Neural cell (in vitro differentiated cells): ENCODE results near the gene PLEKHM3.

Experiments used
- EZH2 ChIP-seq: fragments of 200-600, 300-800 bp; shearing (Covaris generic), sonication (generic); IDR thresholded peaks from 2 replicates; pipeline ENCODE4 v1.6.1; 2014; ENCODE audit warnings: antibody characterized with exemption, low read length, borderline replicate concordance, mild to moderate bottlenecking; ENCODE audit not compliant: insufficient read depth, poor library complexity, severe bottlenecking
- POLR2AphosphoS5 ChIP-seq: IDR thresholded peaks from 2 replicates; pipeline ENCODE4 v1.6.1; 2012
- REST ChIP-seq: IDR thresholded peaks from 2 replicates; pipeline ENCODE4 v1.6.1; 2012; ENCODE audit warnings: borderline replicate concordance
- TF ChIP-seq, protein P1 (sequence below): fragments of 450-650 bp; IDR thresholded peaks from 2 replicates; pipeline ENCODE4 v1.5.1; 2014; ENCODE audit warnings: antibody characterized with exemption, mild to moderate bottlenecking, moderate library complexity; ENCODE audit not compliant: poor library complexity, severe bottlenecking

DNA sequence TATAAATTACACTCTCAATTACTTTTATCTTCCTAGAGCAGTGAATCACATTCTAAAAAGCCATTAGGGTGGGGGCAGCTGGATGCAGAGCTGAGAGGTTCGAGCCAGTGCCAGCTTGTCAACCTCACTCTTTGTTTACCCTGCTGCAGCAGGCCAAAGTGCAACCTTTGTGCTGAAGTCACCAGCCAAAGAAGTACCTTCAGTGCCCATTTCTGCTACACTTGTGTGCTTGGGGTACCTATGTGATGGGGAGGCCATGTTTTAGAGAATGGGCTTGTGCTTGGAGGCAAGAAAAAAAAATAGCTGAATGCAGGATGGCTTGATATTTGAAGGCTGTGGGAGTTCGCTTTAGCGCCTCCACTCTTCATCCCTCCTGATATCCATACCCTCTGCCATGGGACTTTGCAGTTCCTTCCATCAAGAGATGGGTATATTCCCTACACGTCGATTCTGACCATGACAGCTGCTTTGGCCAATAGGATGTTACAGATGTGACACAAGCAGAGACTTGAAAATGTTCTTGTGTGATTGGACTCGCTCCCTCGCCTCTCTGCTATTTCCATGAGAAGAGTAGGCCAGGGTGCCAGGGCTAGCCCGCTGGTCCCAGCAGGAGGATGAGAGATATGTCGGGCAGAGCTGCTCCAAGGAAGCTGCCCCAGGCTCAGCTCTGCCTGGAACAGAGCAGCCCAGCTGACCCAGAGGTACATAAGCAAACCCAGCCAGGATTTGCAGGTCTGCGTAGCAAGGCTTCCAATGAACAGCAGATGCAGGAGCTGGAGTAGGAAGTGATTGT, 242.9 kb downstream of the PLEKHM3 start:
- TF ChIP-seq POLR2AphosphoS5 (no peak), REST (no peak), EZH2 (no peak)
- TF ChIP-seq, protein P1, sequence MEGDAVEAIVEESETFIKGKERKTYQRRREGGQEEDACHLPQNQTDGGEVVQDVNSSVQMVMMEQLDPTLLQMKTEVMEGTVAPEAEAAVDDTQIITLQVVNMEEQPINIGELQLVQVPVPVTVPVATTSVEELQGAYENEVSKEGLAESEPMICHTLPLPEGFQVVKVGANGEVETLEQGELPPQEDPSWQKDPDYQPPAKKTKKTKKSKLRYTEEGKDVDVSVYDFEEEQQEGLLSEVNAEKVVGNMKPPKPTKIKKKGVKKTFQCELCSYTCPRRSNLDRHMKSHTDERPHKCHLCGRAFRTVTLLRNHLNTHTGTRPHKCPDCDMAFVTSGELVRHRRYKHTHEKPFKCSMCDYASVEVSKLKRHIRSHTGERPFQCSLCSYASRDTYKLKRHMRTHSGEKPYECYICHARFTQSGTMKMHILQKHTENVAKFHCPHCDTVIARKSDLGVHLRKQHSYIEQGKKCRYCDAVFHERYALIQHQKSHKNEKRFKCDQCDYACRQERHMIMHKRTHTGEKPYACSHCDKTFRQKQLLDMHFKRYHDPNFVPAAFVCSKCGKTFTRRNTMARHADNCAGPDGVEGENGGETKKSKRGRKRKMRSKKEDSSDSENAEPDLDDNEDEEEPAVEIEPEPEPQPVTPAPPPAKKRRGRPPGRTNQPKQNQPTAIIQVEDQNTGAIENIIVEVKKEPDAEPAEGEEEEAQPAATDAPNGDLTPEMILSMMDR, result no peak
